ENCODE results near the gene EPHA6. TPM values are rescaled to one million over a fixed set of nuclear protein-coding genes. Genes with fewer than 3 reads are reported as not detected.

Gene EPHA6
- total and polyA plus RNA-seq, 2 donors (not counting 3 experiments of a cell fraction or from before 2014, with no cell fraction given): not detected

GRCh38 chr3:97772926-97773325 is 958.5 kb downstream of the EPHA6 start:
- Histone ChIP-seq H3K79me2 (ENCODE audit: control insufficient read depth, insufficient read depth, low read length) (no peaks in the 10 kb centered on the region), H3K4me3 (replicated peaks in 1 of 3; ENCODE audit: insufficient read depth in 1 of 3, low read depth in 1 of 3, low read length in 3 of 3) (no peak overlapping the region), H3K9ac (replicated peaks; ENCODE audit: extremely low read depth, insufficient read depth, low read length) (no peak overlapping the region), H2AFZ (ENCODE audit: low read depth, low read length) (no peak overlapping the region), H3K27ac (ENCODE audit: insufficient read depth, low read depth, low read length) (no peak overlapping the region), H3K9me3 (replicated peaks; ENCODE audit: control insufficient read depth, insufficient read depth, low read length) (no peaks in the 10 kb centered on the region), H3K9me1 (replicated peaks; ENCODE audit: control insufficient read depth, extremely low read depth, insufficient read depth, low read length) (no peaks in the 10 kb centered on the region), H3K27me3 (ENCODE audit: control insufficient read depth in 2 of 2, insufficient read depth in 2 of 2, low read length in 2 of 2) (no peaks in the 10 kb centered on the region), H3K4me2 (ENCODE audit: insufficient read depth, low read length) (no peak overlapping the region), H3K4me1 (ENCODE audit: control insufficient read depth, extremely low read depth, insufficient read depth, low read length) (peaks cover 6% of the 10 kb centered on the region), H4K20me1 (replicated peaks; ENCODE audit: control insufficient read depth, extremely low read depth, insufficient read depth, low read length) (no peaks in the 10 kb centered on the region), H3K36me3 (ENCODE audit: control insufficient read depth in 2 of 2, extremely low read depth in 1 of 2, insufficient read depth in 2 of 2, low read length in 2 of 2) (no peaks in the 10 kb centered on the region)
- FAIRE-seq (no peak), DNase-seq (ENCODE audit: low read depth, low spot score) (no peak)
- BruUV-seq (replicated peaks): no TSS peak
- TF ChIP-seq POLR2AphosphoS5 (IDR thresholded peaks at IDR 0.05; ENCODE audit: insufficient read depth, low read depth, low read length) (no peak), FOS (IDR thresholded peaks at IDR 0.05; ENCODE audit: borderline replicate concordance, insufficient read depth, low read length) (no peak)
- ChIA-PET CTCF (no interaction called here), POLR2A (no interaction called here)
- dilution Hi-C loops (cut with MboI; ENCODE audit: extremely low pct_ligation_motif_present, low sequenced_read_pairs): no loop called here
- intact Hi-C loops (cut with micrococcal nuclease): no loop called here

- no TSS peak for BruUV-seq (replicated peaks)
- Histone ChIP-seq H3K79me2 (ENCODE audit: control insufficient read depth, insufficient read depth, low read length) (no peaks in the 10 kb centered on the region), H4K20me1 (replicated peaks; ENCODE audit: control insufficient read depth, extremely low read depth, insufficient read depth, low read length) (no peaks in the 10 kb centered on the region), H2AFZ (ENCODE audit: low read depth, low read length) (no peak overlapping the region), H3K4me1 (ENCODE audit: control insufficient read depth, extremely low read depth, insufficient read depth, low read length) (peaks cover 19% of the 10 kb centered on the region), H3K36me3 (ENCODE audit: control insufficient read depth in 2 of 2, extremely low read depth in 1 of 2, insufficient read depth in 2 of 2, low read length in 2 of 2) (no peaks in the 10 kb centered on the region), H3K4me3 (replicated peaks in 1 of 3; ENCODE audit: insufficient read depth in 1 of 3, low read depth in 1 of 3, low read length in 3 of 3) (no peak overlapping the region), H3K9me1 (replicated peaks; ENCODE audit: control insufficient read depth, extremely low read depth, insufficient read depth, low read length) (no peaks in the 10 kb centered on the region), H3K9me3 (replicated peaks; ENCODE audit: control insufficient read depth, insufficient read depth, low read length) (no peaks in the 10 kb centered on the region), H3K27me3 (ENCODE audit: control insufficient read depth in 2 of 2, insufficient read depth in 2 of 2, low read length in 2 of 2) (no peaks in the 10 kb centered on the region), H3K27ac (ENCODE audit: insufficient read depth, low read depth, low read length) (peak overlapping the region; percentile 37), H3K9ac (replicated peaks; ENCODE audit: extremely low read depth, insufficient read depth, low read length) (no peak overlapping the region), H3K4me2 (ENCODE audit: insufficient read depth, low read length) (peak overlapping the region; percentile 35)
- FAIRE-seq: peak; percentile 48
- TF ChIP-seq POLR2AphosphoS5 (IDR thresholded peaks at IDR 0.05; ENCODE audit: insufficient read depth, low read depth, low read length): peak; percentile 27
- TF ChIP-seq JUN (IDR thresholded peaks at IDR 0.05; ENCODE audit: borderline replicate concordance, insufficient read depth, insufficient read length, low read depth): no peak
- TF ChIP-seq GATA2 (IDR thresholded peaks at IDR 0.05; ENCODE audit: insufficient read depth, insufficient read length, low read depth, low read length): peak; percentile 18
- no peak for TF ChIP-seq MAX (IDR thresholded peaks at IDR 0.05; ENCODE audit: insufficient read depth, insufficient read length)
- dilution Hi-C loops (cut with MboI; ENCODE audit: extremely low pct_ligation_motif_present, low sequenced_read_pairs) (no loop called here), intact Hi-C loops (cut with micrococcal nuclease) (loop anchor here (1.0 kb wide), 1 partner anchor 14 kb away; the partner anchor contains the start of gene ARL6)
- CTCF ChIA-PET: interaction anchor here (0.7 to 1.8 kb wide), 7 partner anchors 9 to 245 kb away, joined by 3 to 9 read pairs (median 4); partner anchors contain the start of genes ARL6 and CRYBG3
- DNase-seq (ENCODE audit: low read depth, low spot score): peak; percentile 74
- POLR2A ChIA-PET: no interaction called here
These were observed 963.8 kb downstream of the EPHA6 start for GRCh38 chr3:97778152-97778551.

All from endothelial cell of umbilical vein (primary cell).